HG03064 (cell line): ENCODE data around the gene MTFP1.
"Not testable (repeated sequence)": the region's sequence is repeated elsewhere in the genome, so short reads cannot be mapped to it uniquely, and the experiment has no call there.

ENCODE experiments used
- ATAC-seq: cut with Tn5 transposase; IDR thresholded peaks from one replicate; pipeline ENCODE4 v1.9.1; 2021; ENCODE audit warnings: low read depth; ENCODE audit not compliant: unreplicated experiment

The MTFP1 gene

DNA sequence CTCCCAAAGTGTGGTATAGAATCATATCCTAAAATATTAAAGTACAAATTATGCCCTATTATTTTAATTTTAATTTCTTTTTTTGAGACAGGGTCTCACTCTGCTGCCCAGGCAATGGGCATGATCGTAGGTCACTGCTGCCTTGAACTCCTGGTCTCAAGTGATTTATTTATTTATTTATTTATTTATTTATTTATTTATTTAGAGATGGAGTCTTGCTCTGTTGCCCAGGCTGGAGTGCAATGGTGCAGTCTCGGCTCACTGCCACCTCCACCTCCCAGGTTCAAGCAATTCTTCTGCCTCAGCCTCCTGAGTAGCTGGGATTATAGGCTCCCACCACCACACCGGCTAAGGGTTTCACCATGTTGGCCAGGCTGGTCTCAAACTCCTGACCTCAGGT lies 24.5 kb upstream of the MTFP1 start:
- not testable (repeated sequence) for ATAC-seq

DNA sequence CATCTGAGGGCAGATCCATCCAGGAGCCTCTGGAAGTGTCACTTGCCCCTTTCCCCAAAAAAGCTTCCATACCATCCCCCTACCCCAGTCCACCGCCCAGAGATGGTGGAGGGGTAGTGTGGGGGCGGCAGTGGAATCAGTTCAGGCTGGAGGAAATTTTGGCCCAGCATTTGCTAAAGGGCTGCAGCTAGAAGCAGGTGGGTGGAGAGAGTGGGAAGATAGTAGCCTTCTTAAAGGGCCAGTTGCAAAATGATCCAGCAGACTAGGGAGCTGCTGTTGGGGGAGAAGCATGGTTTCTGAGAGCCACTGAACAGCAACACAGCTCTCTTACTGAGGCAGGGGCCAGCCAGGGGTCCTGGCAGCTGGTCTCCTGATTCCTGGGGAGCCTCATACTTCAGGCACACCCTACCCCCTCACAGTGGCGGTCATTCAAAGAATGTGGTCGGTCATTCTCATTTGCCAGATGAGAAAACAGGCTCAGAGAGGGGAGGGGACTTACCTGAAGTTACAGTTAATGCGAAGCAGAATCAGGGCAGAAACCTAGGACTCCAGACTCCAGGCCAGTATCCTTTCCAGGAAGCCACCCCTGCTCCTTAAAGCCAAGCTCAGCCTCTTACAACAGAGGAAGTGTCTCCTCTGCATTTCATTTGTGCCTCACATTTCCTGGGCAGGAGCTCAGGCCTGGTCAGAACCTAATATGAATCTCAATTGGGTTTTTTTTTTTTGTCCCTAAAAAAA lies 23.4 kb upstream of the MTFP1 start:
- no peak for ATAC-seq

GRCh38 chr22:30402766-30403104 lies 22.8 kb upstream of the MTFP1 start:
- ATAC-seq, result not testable (repeated sequence)

DNA sequence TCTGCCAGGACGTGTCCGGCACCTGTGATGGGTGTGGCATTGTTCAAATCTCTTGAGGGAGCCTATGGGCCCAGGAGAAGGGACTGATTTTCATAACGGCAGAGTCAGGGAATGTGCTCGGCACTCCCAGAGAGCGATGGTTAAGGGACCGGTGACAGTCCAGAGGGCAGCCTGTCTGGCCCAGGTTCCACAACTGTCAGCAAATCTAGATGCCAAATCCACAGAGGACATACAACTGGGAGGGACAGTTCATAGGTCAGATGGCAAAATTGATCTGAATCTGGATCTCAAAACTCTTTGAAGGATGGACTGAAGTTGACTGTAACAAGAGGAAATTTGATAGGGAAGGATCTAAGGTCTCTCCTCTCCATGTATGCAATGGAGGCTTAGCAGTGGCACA lies 21.3 kb upstream of the MTFP1 start:
- no peak for ATAC-seq

- ATAC-seq, result no peak
Measured at GRCh38 chr22:30405731-30406130, 19.8 kb upstream of the MTFP1 start.

DNA sequence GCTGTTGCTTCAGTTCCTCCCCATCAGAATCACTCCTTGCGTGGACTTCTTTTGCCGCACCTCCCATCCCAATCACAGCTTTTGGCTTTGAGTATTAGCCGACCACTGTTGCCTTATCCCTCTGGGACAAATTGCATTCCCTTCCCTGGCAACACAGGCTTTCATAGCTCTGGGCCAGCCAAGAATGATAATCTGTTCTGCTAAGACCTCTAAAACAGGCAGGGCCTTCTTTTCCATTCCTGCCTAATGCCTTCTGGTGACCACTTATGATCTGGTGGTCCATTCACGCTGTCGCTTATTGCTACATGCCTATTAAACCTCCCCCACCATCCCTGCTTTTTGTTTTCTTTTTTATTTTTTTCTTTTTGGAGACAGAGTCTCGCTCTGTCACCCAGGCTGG lies 19.2 kb upstream of the MTFP1 start:
- no peak for ATAC-seq

- ATAC-seq, result no peak
Measured at GRCh38 chr22:30408388-30409102, 17.0 kb upstream of the MTFP1 start.

DNA sequence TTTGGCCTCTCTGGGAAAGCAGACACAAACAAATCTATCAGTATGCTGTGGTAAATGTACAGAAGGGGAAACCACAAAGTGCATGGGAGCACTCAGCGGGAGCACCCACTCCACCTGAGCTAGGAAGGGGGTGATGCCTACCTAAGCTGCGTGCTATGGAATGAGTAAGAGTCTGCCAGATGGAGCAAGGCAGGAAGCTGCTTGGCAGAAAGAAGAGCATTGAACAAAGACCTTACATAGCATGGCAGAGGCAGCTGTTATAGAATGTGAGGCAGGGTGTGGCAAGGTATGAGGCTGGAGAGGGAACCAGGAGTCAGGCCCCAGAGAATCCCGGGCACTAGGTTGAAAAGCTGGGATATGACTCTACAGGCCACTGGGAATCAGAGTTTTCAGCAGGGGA lies 13.8 kb upstream of the MTFP1 start:
- no peak for ATAC-seq

DNA sequence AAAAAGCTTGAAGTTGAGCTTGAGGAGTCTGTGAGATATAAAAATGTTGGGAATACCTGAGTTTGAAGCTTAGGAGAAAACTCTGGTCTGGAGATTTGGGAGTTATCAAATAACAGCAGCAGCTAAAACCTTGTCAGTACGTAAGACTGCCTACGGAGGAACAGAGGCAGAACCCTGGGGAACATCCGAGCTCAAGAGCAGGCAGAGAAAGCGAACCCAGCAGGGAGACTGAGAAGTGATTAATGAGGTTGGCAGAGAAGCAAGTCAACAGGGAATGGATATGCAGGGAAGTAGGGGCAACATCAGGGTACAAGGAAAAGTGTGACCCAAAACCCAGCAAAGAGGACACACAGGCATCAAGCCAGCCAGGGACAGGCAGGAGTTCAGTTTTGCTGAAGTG lies 12.6 kb upstream of the MTFP1 start:
- ATAC-seq, result no peak

GRCh38 chr22:30413745-30414524 lies 11.6 kb upstream of the MTFP1 start:
- no peak for ATAC-seq

- no peak for ATAC-seq
Measured at GRCh38 chr22:30414525-30415047, 11.0 kb upstream of the MTFP1 start.

DNA sequence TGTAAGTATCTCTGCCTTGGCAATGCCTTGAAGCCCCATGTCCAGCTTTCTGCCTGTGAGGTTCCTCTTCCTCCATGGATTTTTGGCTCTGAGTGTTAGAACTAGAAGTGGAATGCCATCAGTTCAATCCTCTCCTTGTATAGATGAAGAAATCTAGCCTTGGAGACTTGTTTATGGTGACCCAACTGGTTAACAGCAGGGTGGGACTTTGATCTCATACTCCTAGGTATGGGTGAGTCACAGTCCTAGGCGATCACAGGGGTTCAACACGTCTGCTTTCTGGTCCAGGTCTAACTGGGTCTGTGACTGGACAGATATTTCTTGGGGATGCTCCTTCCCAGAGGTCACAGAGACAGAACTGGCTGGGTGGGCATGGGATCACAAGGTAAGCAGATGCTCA lies 9.2 kb upstream of the MTFP1 start:
- no peak for ATAC-seq

GRCh38 chr22:30416837-30417236 lies 8.7 kb upstream of the MTFP1 start:
- ATAC-seq, result no peak

- ATAC-seq, result no peak
Measured at GRCh38 chr22:30420347-30421125, 5.0 kb upstream of the MTFP1 start.

- ATAC-seq, result no peak
Measured at GRCh38 chr22:30421695-30422480, 3.7 kb upstream of the MTFP1 start.

- no peak for ATAC-seq
Measured at GRCh38 chr22:30422481-30423300, 2.9 kb upstream of the MTFP1 start.

DNA sequence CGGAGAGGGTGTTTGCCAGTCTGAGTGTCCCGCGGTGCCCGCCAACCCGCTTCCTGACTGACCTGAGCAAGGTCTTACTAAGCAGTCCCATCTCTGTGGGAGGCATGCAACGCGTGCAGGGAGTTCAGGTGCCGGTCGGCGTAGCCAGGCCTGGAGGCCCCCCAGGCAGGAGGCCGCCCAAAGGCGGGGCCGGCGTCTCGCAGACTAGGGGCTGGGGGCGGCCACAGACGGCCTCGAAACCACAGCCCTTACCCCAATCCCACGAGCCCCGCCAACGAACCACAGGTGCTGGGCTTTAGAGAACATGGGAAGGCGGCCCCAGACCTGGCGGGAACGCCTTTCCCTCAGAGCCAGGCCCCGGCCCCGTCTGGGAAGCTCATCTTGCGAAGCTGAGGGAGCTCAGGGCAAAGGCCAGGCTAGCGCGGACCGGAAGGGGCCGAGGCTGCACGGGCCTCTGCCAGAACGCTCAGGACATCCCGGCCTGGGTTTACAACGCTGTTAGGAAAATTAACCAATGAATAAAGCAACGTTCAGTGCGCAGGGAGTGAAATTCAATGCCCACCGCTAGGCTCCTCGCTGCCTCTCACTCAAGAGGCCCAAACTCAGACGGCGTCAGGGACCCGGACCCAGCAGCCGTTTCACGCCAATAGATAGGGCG lies 2.1 kb upstream of the MTFP1 start:
- peak; percentile 22 for ATAC-seq

- ATAC-seq, result peak; percentile 73
Measured at GRCh38 chr22:30423959-30424533, 1.5 kb upstream of the MTFP1 start.
